WTC11 (cell line): Measurements from ENCODE around the gene RASAL2. TPM values are rescaled to one million over a fixed set of nuclear protein-coding genes. Genes with fewer than 3 reads are reported as not detected.
A peak's percentile ranks its signal among the peaks of the same experiment; 100 is the strongest.

ENCODE experiments used
- ATAC-seq: fragments of 200-7000 bp; cut with Tn5 transposase; 2 replicates; pipeline ENCODE4 v1.10.0; 2021; ENCODE audit warnings: mild to moderate bottlenecking, moderate library complexity
- CTCF ChIA-PET: fragments of 300-600 bp; sonication (Branson Sonifier 250); formaldehyde crosslinking; loops from one replicate; lab custom pipeline; 2021; ENCODE audit warnings: antibody characterized with exemption; lab: Charles Lee
- POLR2A ChIA-PET: fragments of 350-600 bp; sonication (Branson Sonifier 250); formaldehyde crosslinking; loops from one replicate; lab custom pipeline; 2021; ENCODE audit warnings: antibody characterized with exemption; lab: Charles Lee
- DNase-seq: peaks from one replicate; pipeline ENCODE4 v3.0.0; 2021; ENCODE audit warnings: low spot score
- H3K27ac Mint-ChIP-seq: 2 replicates; pipeline ENCODE4 v1.8.0; 2021; ENCODE audit warnings: mixed read lengths
- H3K27me3 Mint-ChIP-seq: 2 replicates; pipeline ENCODE4 v1.8.0; 2021; ENCODE audit warnings: low read depth, mild to moderate bottlenecking, moderate library complexity, mixed read lengths
- H3K36me3 Mint-ChIP-seq: 2 replicates; pipeline ENCODE4 v1.8.0; 2021; ENCODE audit warnings: mixed read lengths
- H3K4me1 Mint-ChIP-seq: 2 replicates; pipeline ENCODE4 v1.8.0; 2022; ENCODE audit warnings: mixed read lengths
- H3K4me3 Mint-ChIP-seq: 2 replicates; pipeline ENCODE4 v1.8.0; 2021; ENCODE audit warnings: mild to moderate bottlenecking, moderate library complexity, mixed read lengths
- H3K9me3 Mint-ChIP-seq: 2 replicates; pipeline ENCODE4 v1.8.0; 2021; ENCODE audit warnings: mixed read lengths
- AFF4 ChIP-seq: sonication (generic); formaldehyde crosslinking; IDR thresholded peaks from 2 replicates; pipeline ENCODE4 v1.8.1; 2023; ENCODE audit warnings: mild to moderate bottlenecking, missing genetic modification reagents, borderline replicate concordance
- ATF2 ChIP-seq: sonication (generic); formaldehyde crosslinking; IDR thresholded peaks from 2 replicates; pipeline ENCODE4 v1.8.1; 2022; ENCODE audit warnings: low read depth, missing genetic modification reagents, borderline replicate concordance
- E2F1 ChIP-seq: sonication (generic); formaldehyde crosslinking; IDR thresholded peaks from 2 replicates; pipeline ENCODE4 v1.8.0; 2022; ENCODE audit warnings: mild to moderate bottlenecking, missing genetic modification reagents
- IRF1 ChIP-seq: sonication (generic); formaldehyde crosslinking; IDR thresholded peaks from 2 replicates; pipeline ENCODE4 v1.8.0; 2023; ENCODE audit warnings: missing genetic modification reagents
- IRF2 ChIP-seq: sonication (generic); formaldehyde crosslinking; IDR thresholded peaks from 2 replicates; pipeline ENCODE4 v1.8.0; 2022; ENCODE audit warnings: low read depth, missing genetic modification reagents, borderline replicate concordance
- JUN ChIP-seq: sonication (generic); formaldehyde crosslinking; IDR thresholded peaks from 2 replicates; pipeline ENCODE4 v1.8.0; 2023; ENCODE audit warnings: mild to moderate bottlenecking, missing genetic modification reagents
- KAT7 ChIP-seq: sonication (generic); formaldehyde crosslinking; IDR thresholded peaks from 2 replicates; pipeline ENCODE4 v1.8.1; 2023; ENCODE audit warnings: missing genetic modification reagents, mild to moderate bottlenecking, borderline replicate concordance
- MAX ChIP-seq: sonication (generic); formaldehyde crosslinking; IDR thresholded peaks from 2 replicates; pipeline ENCODE4 v1.8.0; 2022; ENCODE audit warnings: mild to moderate bottlenecking, missing genetic modification reagents
- NR3C1 ChIP-seq: sonication (generic); formaldehyde crosslinking; conservative IDR thresholded peaks from 2 replicates; pipeline ENCODE4 v1.8.1; 2023; ENCODE audit warnings: low read depth, mild to moderate bottlenecking, missing genetic modification reagents
- TCF7 ChIP-seq: sonication (generic); formaldehyde crosslinking; IDR thresholded peaks from 2 replicates; pipeline ENCODE4 v1.8.0; 2022; ENCODE audit warnings: mild to moderate bottlenecking, low read depth, missing genetic modification reagents, moderate library complexity
- TP53 ChIP-seq: sonication (generic); formaldehyde crosslinking; IDR thresholded peaks from 2 replicates; pipeline ENCODE4 v1.8.1; 2023; ENCODE audit warnings: mild to moderate bottlenecking, missing genetic modification reagents
- ZBTB43 ChIP-seq: sonication (generic); formaldehyde crosslinking; IDR thresholded peaks from 2 replicates; pipeline ENCODE4 v1.8.1; 2023; ENCODE audit warnings: mild to moderate bottlenecking, missing genetic modification reagents
- ZNF416 ChIP-seq: fragments of 250-450 bp; sonication (Bioruptor Pico); IDR thresholded peaks from 2 replicates; pipeline ENCODE4 v1.9.0; 2021; ENCODE audit warnings: mild to moderate bottlenecking, inconsistent platforms
- ZNF532 ChIP-seq: fragments of 250-450 bp; sonication (Bioruptor Pico); IDR thresholded peaks from 2 replicates; pipeline ENCODE4 v1.9.0; 2021; ENCODE audit warnings: mild to moderate bottlenecking, borderline replicate concordance
- ZSCAN18 ChIP-seq: fragments of 250-450 bp; sonication (Bioruptor Pico); IDR thresholded peaks from 2 replicates; pipeline ENCODE4 v2.1.2; 2022; ENCODE audit warnings: mild to moderate bottlenecking, moderate library complexity
- total RNA-seq: library from RNA; stranded (reverse); gene quantifications from 3 replicates; pipeline ENCODE4 v1.2.3, GENCODE V29; 2021

The RASAL2 gene
- total RNA-seq, 1 experiment from 2014 or later, result 29.5 TPM

- no peak for TF ChIP-seq ZNF416
- no peak for TF ChIP-seq MAX (CRISPR knock-in tag)
- TF ChIP-seq KAT7, result no peak
- no peak for TF ChIP-seq E2F1 (CRISPR knock-in tag)
- no peak for TF ChIP-seq ZBTB43
- TF ChIP-seq, all 79 proteins: peak for 0
Observed at GRCh38 chr1:178169649-178170048, 75.7 kb downstream of the RASAL2 start (continued).

- no peak overlapping the region for H3K4me3 Mint-ChIP-seq
- peak; percentile 67 for ATAC-seq
- no peak for TF ChIP-seq TP53
- TF ChIP-seq NR3C1 (CRISPR knock-in tag), result no peak
- no peak for TF ChIP-seq TCF7 (CRISPR knock-in tag)
- TF ChIP-seq ATF2, result no peak
- no peak for TF ChIP-seq ZNF532 (CRISPR knock-in tag)
- no peak for TF ChIP-seq IRF2 (CRISPR knock-in tag)
- no peak for TF ChIP-seq ZSCAN18 (CRISPR knock-in tag)
- no peak for TF ChIP-seq IRF1 (CRISPR knock-in tag)
- no peak for TF ChIP-seq AFF4
- no peak for TF ChIP-seq JUN (CRISPR knock-in tag)
- no peak for TF ChIP-seq E2F1 (CRISPR knock-in tag)
- H3K27me3 Mint-ChIP-seq, result no peaks in the 10 kb centered on the region
- peaks cover 20% of the 10 kb centered on the region for H3K4me1 Mint-ChIP-seq
- H3K36me3 Mint-ChIP-seq, result no peaks in the 10 kb centered on the region
- POLR2A ChIA-PET, result no interaction called here
- no peak for DNase-seq
- no peaks in the 10 kb centered on the region for H3K9me3 Mint-ChIP-seq
- CTCF ChIA-PET, result interaction anchor here (2.2 kb wide), 1 partner anchor 141 kb away, joined by 7 read pairs; no protein-coding TSS in a partner anchor
- H3K27ac Mint-ChIP-seq, result no peak overlapping the region
Observed at GRCh38 chr1:178172939-178173338, 79.0 kb downstream of the RASAL2 start.
